Skeletal muscle satellite cell (primary cell): Measurements from ENCODE around the gene SMG9.

Experiments
- H3K27me3 ChIP-seq: 2 replicates; pipeline ENCODE4 v1.7.0; 2013; ENCODE audit warnings: low read length; ENCODE audit not compliant: control insufficient read depth, insufficient read depth
- H3K36me3 ChIP-seq: 2 replicates; pipeline ENCODE4 v1.7.0; 2013; ENCODE audit warnings: mild to moderate bottlenecking, control low read depth, low read length; ENCODE audit not compliant: insufficient read depth
- H3K4me1 ChIP-seq: 2 replicates; pipeline ENCODE4 v1.7.0; 2013; ENCODE audit warnings: low read length; ENCODE audit not compliant: control insufficient read depth, insufficient read depth
- H3K4me2 ChIP-seq: 2 replicates; pipeline ENCODE4 v1.7.0; 2013; ENCODE audit warnings: mild to moderate bottlenecking, low read length
- H3K4me3 ChIP-seq: 2 replicates; pipeline ENCODE4 v1.7.0; 2013; ENCODE audit warnings: low read length
- H3K9ac ChIP-seq: 2 replicates; pipeline ENCODE4 v1.7.0; 2013; ENCODE audit warnings: mild to moderate bottlenecking, low read depth, low read length, moderate library complexity
- H3K9me3 ChIP-seq: replicated peaks from 2 replicates; pipeline ENCODE4 v1.7.0; 2013; ENCODE audit warnings: mild to moderate bottlenecking, control low read depth, low read length

Gene SMG9

GRCh38 chr19:43749898-43750297, 4.9 kb downstream of the SMG9 start:
- H3K27me3 ChIP-seq, result no peaks in the 10 kb centered on the region
- no peak overlapping the region for H3K4me2 ChIP-seq
- peaks cover 58% of the 10 kb centered on the region for H3K36me3 ChIP-seq
- H3K9me3 ChIP-seq, result no peaks in the 10 kb centered on the region
- no peak overlapping the region for H3K9ac ChIP-seq
- H3K4me1 ChIP-seq, result peaks cover 24% of the 10 kb centered on the region
- no peak overlapping the region for H3K4me3 ChIP-seq

- no peaks in the 10 kb centered on the region for H3K9me3 ChIP-seq
- H3K27me3 ChIP-seq, result no peaks in the 10 kb centered on the region
- no peak overlapping the region for H3K4me3 ChIP-seq
- H3K36me3 ChIP-seq, result peaks cover 65% of the 10 kb centered on the region
- H3K4me2 ChIP-seq, result no peak overlapping the region
- peaks cover 24% of the 10 kb centered on the region for H3K4me1 ChIP-seq
- no peak overlapping the region for H3K9ac ChIP-seq
Measured at GRCh38 chr19:43749152-43749551, 5.6 kb downstream of the SMG9 start.

- Histone ChIP-seq H3K36me3 (peaks cover 70% of the 10 kb centered on the region), H3K4me3 (no peak overlapping the region), H3K4me2 (no peak overlapping the region), H3K9me3 (no peaks in the 10 kb centered on the region), H3K9ac (no peak overlapping the region), H3K27me3 (no peaks in the 10 kb centered on the region), H3K4me1 (peaks cover 23% of the 10 kb centered on the region)
Measured at GRCh38 chr19:43748685-43749084, 6.1 kb downstream of the SMG9 start.

- peaks cover 75% of the 10 kb centered on the region for H3K36me3 ChIP-seq
- no peak overlapping the region for H3K4me2 ChIP-seq
- no peaks in the 10 kb centered on the region for H3K9me3 ChIP-seq
- H3K4me3 ChIP-seq, result no peak overlapping the region
- H3K27me3 ChIP-seq, result no peaks in the 10 kb centered on the region
- H3K4me1 ChIP-seq, result peaks cover 18% of the 10 kb centered on the region
- no peak overlapping the region for H3K9ac ChIP-seq
Measured at GRCh38 chr19:43748205-43748594, 6.6 kb downstream of the SMG9 start.

- H3K4me1 ChIP-seq, result peaks cover 15% of the 10 kb centered on the region
- no peak overlapping the region for H3K9ac ChIP-seq
- no peaks in the 10 kb centered on the region for H3K27me3 ChIP-seq
- H3K4me3 ChIP-seq, result no peak overlapping the region
- peaks cover 79% of the 10 kb centered on the region for H3K36me3 ChIP-seq
- no peaks in the 10 kb centered on the region for H3K9me3 ChIP-seq
- H3K4me2 ChIP-seq, result no peak overlapping the region
Measured at GRCh38 chr19:43747557-43748204, 7.1 kb downstream of the SMG9 start.

GRCh38 chr19:43743059-43743458, 11.7 kb downstream of the SMG9 start:
- Histone ChIP-seq H3K9ac (no peak overlapping the region), H3K27me3 (no peaks in the 10 kb centered on the region), H3K4me3 (no peak overlapping the region), H3K4me1 (no peaks in the 10 kb centered on the region), H3K9me3 (no peaks in the 10 kb centered on the region), H3K36me3 (peaks cover 85% of the 10 kb centered on the region), H3K4me2 (no peak overlapping the region)

GRCh38 chr19:43741075-43741825, 13.5 kb downstream of the SMG9 start:
- H3K36me3 ChIP-seq, result peaks cover 84% of the 10 kb centered on the region
- no peak overlapping the region for H3K4me3 ChIP-seq
- no peak overlapping the region for H3K4me2 ChIP-seq
- no peaks in the 10 kb centered on the region for H3K27me3 ChIP-seq
- no peaks in the 10 kb centered on the region for H3K9me3 ChIP-seq
- H3K9ac ChIP-seq, result no peak overlapping the region
- no peaks in the 10 kb centered on the region for H3K4me1 ChIP-seq

- Histone ChIP-seq H3K9ac (no peak overlapping the region), H3K4me3 (no peak overlapping the region), H3K36me3 (peaks cover 86% of the 10 kb centered on the region), H3K9me3 (no peaks in the 10 kb centered on the region), H3K4me2 (no peak overlapping the region), H3K27me3 (no peaks in the 10 kb centered on the region), H3K4me1 (no peaks in the 10 kb centered on the region)
Measured at GRCh38 chr19:43739439-43740235, 15.1 kb downstream of the SMG9 start.

GRCh38 chr19:43738780-43739211, 16.0 kb downstream of the SMG9 start:
- Histone ChIP-seq H3K9me3 (no peaks in the 10 kb centered on the region), H3K36me3 (peaks cover 85% of the 10 kb centered on the region), H3K9ac (no peak overlapping the region), H3K4me2 (no peak overlapping the region), H3K27me3 (no peaks in the 10 kb centered on the region), H3K4me1 (no peaks in the 10 kb centered on the region), H3K4me3 (no peak overlapping the region)

GRCh38 chr19:43735957-43736356, 18.8 kb downstream of the SMG9 start:
- Histone ChIP-seq H3K4me3 (no peak overlapping the region), H3K9me3 (no peaks in the 10 kb centered on the region), H3K4me2 (no peak overlapping the region), H3K4me1 (no peaks in the 10 kb centered on the region), H3K36me3 (peaks cover 90% of the 10 kb centered on the region), H3K27me3 (no peaks in the 10 kb centered on the region), H3K9ac (no peak overlapping the region)

- Histone ChIP-seq H3K9ac (no peak overlapping the region), H3K4me3 (no peak overlapping the region), H3K4me1 (no peaks in the 10 kb centered on the region), H3K27me3 (no peaks in the 10 kb centered on the region), H3K4me2 (no peak overlapping the region), H3K9me3 (no peaks in the 10 kb centered on the region), H3K36me3 (peaks cover 87% of the 10 kb centered on the region)
Measured at GRCh38 chr19:43735013-43735412, 19.7 kb downstream of the SMG9 start.
